ENCODE results near the gene CLIP2. TPM values are rescaled to one million over a fixed set of nuclear protein-coding genes. Genes with fewer than 3 reads are reported as not detected.

The CLIP2 gene
- total and polyA plus RNA-seq, 2 of the 8 experiments (the other 6 are each of a cell fraction or from before 2014, with no cell fraction given) = 8.3 to 41.5 TPM

DNA sequence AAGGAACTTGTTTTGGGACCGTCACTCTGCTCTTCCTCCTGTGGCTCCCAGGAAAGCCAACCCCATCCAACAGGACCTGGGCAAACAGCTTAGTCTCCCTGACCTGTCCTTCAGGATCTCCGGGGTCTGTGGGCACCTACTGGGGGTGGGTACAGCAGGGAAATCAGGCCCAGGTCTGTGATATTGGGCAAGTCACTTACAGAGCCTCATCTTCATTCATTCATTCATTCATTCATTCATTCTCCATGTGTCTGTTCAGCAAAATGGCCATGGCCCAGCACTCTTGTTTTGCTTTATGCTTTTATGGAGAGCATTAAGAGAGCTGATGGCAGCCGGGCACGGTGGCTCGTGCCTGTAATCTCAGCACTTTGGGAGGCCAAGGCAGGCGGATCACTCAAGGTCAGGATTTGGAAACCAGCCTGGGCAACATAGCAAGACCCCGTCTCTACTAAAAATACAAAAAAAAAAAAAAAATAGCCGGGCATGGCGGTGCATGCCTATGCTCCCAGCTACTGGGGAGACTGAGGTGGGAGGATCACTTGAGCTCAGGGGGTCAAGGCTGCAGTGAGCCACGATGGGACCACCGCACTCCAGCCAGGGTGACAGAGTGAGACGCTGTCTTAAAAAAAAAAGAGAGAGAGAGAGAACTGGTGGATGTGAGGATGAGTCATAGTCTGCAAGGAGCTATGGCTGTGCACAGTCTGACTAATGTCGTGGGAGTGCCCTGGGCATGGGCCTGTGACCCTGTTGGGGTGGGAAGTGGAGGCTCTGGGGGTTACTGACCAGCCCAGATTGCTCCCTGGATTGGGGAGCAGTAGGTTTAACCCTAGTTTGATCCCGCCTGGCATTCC lies 54.3 kb downstream of the CLIP2 start:
- no peak overlapping the region for H2BK5ac ChIP-seq (ENCODE audit: low read depth, low read length)
- H3K27ac ChIP-seq (ENCODE audit: low read depth, low read length) = no peak overlapping the region
- H3K14ac ChIP-seq (ENCODE audit: insufficient read length) = no peak overlapping the region
- TF ChIP-seq, protein P1, sequence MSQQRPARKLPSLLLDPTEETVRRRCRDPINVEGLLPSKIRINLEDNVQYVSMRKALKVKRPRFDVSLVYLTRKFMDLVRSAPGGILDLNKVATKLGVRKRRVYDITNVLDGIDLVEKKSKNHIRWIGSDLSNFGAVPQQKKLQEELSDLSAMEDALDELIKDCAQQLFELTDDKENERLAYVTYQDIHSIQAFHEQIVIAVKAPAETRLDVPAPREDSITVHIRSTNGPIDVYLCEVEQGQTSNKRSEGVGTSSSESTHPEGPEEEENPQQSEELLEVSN (IDR thresholded peaks at IDR 0.05) = no peak
- TF ChIP-seq CBX5 (IDR thresholded peaks at IDR 0.05; ENCODE audit: low read depth, low read length) (no peak), EGR1 (IDR thresholded peaks at IDR 0.05; ENCODE audit: borderline replicate concordance, low read depth, low read length) (no peak)
- WGBS, 2 experiments (ENCODE audit: extremely low coverage in 1 of 2, insufficient coverage in 1 of 2, insufficient read length in 1 of 2, insufficient replicate concordance in 2 of 2, low coverage in 1 of 2, low lambda C conversion rate in 2 of 2, missing lambda C conversion rate in 1 of 2) = 83% methylated on average over 14 of the region's 14 CpGs; no CpG with 5 or more reads in 1 of the 2 experiments
- no peak overlapping the region for H2AK5ac ChIP-seq (ENCODE audit: low read depth, low read length)
- H3K4ac ChIP-seq (replicated peaks; ENCODE audit: insufficient read length, low read depth, low read length) = no peak overlapping the region
- H3K23ac ChIP-seq (ENCODE audit: insufficient read length) = no peak overlapping the region
- FAIRE-seq = no peak
- no peaks in the 10 kb centered on the region for H3K9me3 ChIP-seq (ENCODE audit: insufficient read depth in 2 of 2, low read depth in 1 of 2, low read length in 1 of 2)
- H4K20me1 ChIP-seq (replicated peaks in 1 of 2; ENCODE audit: control insufficient read depth in 1 of 2, insufficient read depth in 2 of 2, low read length in 2 of 2) = peaks cover 0 to 1% of the 10 kb centered on the region in 2 experiments
- H3K23me2 ChIP-seq (ENCODE audit: low read depth, low read length) = no peaks in the 10 kb centered on the region
- no peak overlapping the region for H2AFZ ChIP-seq (ENCODE audit: low read length)
- no peak overlapping the region for H2BK15ac ChIP-seq (ENCODE audit: low read length)
- H3K36me3 ChIP-seq (ENCODE audit: control insufficient read depth in 2 of 4, insufficient read depth in 4 of 4, low read length in 3 of 4) = peaks cover 0 to 6% (median 2%) of the 10 kb centered on the region in 4 experiments; a peak in 2 of 8 replicates
- DNase-seq (ENCODE audit: low read depth in 1 of 2, low spot score in 2 of 2) = no peak
- H4K91ac ChIP-seq (replicated peaks; ENCODE audit: insufficient read length, low read length) = no peak overlapping the region
- no peak overlapping the region for H3K56ac ChIP-seq (replicated peaks; ENCODE audit: insufficient read length, low read depth, low read length)
- H2BK20ac ChIP-seq (ENCODE audit: low read length) = no peak overlapping the region
- H2BK120ac ChIP-seq (replicated peaks; ENCODE audit: low read depth, low read length) = no peak overlapping the region
- no peaks in the 10 kb centered on the region for H3K4me1 ChIP-seq (replicated peaks in 1 of 4; ENCODE audit: control insufficient read depth in 3 of 4, insufficient read depth in 4 of 4, low read length in 3 of 4)
- ChIA-PET CTCF (ENCODE audit: partially characterized antibody) (interaction anchor here (0.6 to 1.3 kb wide), 5 partner anchors 27 to 207 kb away, joined by 3 to 4 read pairs (median 4); no protein-coding TSS in a partner anchor), POLR2A (ENCODE audit: partially characterized antibody) (interaction anchor here (0.6 kb wide), 1 partner anchor 12 kb away, joined by 3 read pairs; no protein-coding TSS in a partner anchor)
- H3K4me2 ChIP-seq (ENCODE audit: insufficient read depth in 1 of 2, low read depth in 2 of 2, low read length in 2 of 2) = no peak overlapping the region
- H3K79me2 ChIP-seq (ENCODE audit: control insufficient read depth in 1 of 2, insufficient read depth in 2 of 2, low read length in 2 of 2) = no peaks in the 10 kb centered on the region
- no peak overlapping the region for H3K4me3 ChIP-seq (ENCODE audit: extremely low read depth in 1 of 4, insufficient read depth in 2 of 4, low read depth in 3 of 4, low read length in 4 of 4)
- H3K27me3 ChIP-seq (replicated peaks in 1 of 4; ENCODE audit: control insufficient read depth in 3 of 4, extremely low read depth in 1 of 4, insufficient read depth in 3 of 4, low read length in 3 of 4) = no peaks in the 10 kb centered on the region
- no peak overlapping the region for H2BK12ac ChIP-seq (ENCODE audit: low read depth, low read length)
- H3K79me1 ChIP-seq (ENCODE audit: low read depth, low read length) = no peaks in the 10 kb centered on the region
- H4K8ac ChIP-seq (ENCODE audit: extremely low read depth, insufficient read depth, low read length) = no peak overlapping the region; the same call in 1 of the 2 replicates
- H3K18ac ChIP-seq (ENCODE audit: extremely low read depth, low read length) = no peak overlapping the region; the same call in 1 of the 2 replicates
- H4K5ac ChIP-seq (ENCODE audit: insufficient read length, low read depth, low read length) = no peak overlapping the region
- no peak overlapping the region for H3K9ac ChIP-seq (replicated peaks in 1 of 4; ENCODE audit: extremely low read depth in 1 of 4, low read depth in 3 of 4, low read length in 3 of 4)
